ENCODE measurements around the gene WFIKKN1.

Gene WFIKKN1

DNA sequence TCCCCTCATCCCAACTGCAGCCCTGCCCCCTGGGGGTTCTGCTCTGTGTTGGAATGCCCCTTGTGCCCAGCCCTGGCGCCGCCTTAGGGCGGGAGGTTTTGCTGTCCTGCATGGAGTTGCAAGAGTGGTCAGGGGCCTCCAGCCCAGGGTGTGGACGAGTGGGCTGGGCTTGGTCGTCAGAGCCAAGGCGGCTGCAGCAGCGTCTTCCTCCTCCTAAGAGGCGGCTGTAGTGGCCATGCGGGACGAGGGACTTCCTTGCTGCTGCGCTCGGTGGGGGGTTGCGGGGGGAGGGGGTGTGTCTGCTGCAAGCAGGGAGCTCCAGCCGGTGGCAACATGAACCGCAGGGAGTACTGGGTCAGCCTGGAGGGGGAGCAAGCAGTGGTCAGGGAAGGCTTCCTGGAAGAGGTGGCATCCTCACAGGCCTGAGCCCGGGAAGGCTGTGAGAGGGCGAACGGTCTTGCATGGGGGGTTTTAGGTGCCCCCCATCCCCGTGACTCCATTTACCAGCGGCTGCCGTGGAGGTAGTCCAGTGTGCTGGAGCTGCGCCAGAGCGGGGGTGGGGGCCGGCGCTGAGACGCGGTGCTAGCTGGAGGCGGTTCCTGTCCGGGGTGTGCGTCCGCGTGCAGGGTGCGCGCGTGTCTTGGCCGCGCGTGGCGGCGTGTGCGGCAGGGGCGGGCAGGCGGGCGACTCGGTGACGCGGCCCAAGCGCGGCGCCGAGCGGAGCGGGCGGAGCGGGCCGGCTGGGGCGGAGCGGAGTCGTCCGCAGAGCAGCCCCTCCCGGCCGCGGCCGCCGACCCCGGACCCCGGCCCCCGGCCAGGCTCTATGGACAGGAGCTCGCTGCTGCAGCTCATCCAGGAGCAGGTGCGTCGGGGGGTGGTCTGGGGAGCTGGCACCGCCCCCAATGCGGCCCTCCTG, 44.4 kb downstream of the WFIKKN1 start, which contains the start of gene RHBDL1:
RHBDL1 (plus strand) TSS at position 704 of the 916 bp plus-strand sequence; CDS start at position 824, 120 bp downstream.
- no peak for FAIRE-seq

GRCh38 chr16:675884-676564, 45.2 kb downstream of the WFIKKN1 start:
- FAIRE-seq: no peak

GRCh38 chr16:676565-676902, 45.7 kb downstream of the WFIKKN1 start:
- no peak for FAIRE-seq

- FAIRE-seq: no peak
Measured at GRCh38 chr16:676913-677312, 46.1 kb downstream of the WFIKKN1 start.

DNA sequence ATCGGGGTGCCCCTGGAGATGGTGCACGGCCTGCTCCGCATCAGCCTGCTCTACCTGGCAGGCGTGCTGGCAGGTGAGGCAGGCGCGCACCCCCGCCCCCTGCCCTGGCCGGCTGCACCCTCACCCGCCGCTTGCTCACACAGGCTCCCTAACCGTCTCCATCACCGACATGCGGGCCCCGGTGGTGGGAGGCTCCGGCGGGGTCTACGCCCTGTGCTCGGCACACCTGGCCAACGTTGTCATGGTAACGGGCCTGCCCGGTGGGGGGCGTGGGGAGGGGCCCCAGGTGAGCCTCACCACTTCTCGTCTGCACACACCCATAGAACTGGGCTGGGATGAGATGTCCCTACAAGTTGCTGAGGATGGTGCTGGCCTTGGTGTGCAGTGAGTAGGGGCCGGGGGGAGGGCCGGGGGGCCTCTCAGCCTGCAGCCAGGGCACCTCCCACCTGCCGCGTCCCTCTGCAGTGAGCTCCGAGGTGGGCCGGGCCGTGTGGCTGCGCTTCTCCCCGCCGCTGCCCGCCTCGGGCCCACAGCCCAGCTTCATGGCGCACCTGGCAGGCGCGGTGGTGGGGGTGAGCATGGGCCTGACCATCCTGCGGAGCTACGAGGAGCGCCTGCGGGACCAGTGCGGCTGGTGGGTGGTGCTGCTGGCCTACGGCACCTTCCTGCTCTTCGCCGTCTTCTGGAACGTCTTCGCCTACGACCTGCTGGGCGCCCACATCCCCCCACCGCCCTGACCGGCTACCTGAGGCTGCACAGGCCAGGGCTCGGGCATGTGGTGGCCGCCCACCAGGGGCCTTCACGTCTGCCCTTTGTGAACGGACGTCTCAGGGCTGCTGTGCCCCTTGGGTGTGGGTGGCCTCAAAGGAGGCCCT, 46.8 kb downstream of the WFIKKN1 start:
- no peak for FAIRE-seq

GRCh38 chr16:678209-678857, 47.5 kb downstream of the WFIKKN1 start:
- FAIRE-seq: no peak

DNA sequence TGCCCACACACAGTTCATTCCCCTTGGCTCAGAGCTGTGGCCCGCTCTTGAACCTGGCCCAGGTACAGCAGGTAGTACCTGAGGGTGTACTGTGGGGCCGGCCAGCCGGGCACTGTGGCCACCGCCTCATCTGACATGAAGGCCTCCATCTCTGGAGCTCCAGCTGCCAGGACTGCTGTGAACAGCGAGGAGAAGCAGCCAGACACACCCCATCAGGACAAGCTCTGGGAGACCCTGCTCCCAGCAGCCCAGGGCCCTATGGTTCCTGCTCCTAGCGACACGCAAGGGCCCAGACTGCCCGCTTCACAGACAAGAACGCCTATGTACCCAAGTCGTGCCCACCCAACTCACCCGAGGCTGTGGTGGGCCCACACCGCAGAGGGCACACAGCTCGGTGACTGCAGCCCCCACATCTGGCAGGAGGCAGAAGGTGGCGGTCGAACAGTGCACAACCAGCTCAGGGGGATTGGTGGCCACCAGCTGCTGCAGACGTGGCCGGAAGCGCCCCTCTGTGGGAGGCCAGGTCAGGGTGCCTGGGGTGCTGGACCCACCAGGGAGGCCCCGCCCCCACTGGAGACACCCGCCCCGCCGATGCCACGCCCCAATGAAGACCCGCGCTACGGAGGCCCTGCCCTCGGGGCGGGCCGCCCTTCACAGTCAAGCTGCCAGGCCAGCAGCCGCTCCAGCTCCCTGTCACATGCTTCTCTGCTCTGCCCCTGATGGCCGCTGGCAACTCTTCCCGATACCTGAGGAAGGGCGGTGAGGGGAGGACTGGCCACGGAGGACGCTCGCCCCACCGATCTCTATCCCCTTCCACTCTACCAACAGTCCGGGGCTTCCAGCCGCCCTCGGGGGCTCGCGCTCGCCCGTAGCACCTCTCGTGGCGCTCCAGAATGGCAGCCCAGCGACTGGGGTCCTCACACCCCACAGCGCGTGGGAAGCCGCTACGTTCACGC, 48.4 kb downstream of the WFIKKN1 start:
- no peak for FAIRE-seq

GRCh38 chr16:679814-680624, 49.2 kb downstream of the WFIKKN1 start, which contains the start of gene STUB1:
TSS of gene STUB1 (plus strand) at chr16:680410. CDS start at chr16:680526, 116 bp downstream.
- no peak for FAIRE-seq

GRCh38 chr16:680625-680945, 49.8 kb downstream of the WFIKKN1 start:
- FAIRE-seq: no peak

- no peak for FAIRE-seq
Measured at GRCh38 chr16:680967-681745, 50.4 kb downstream of the WFIKKN1 start.

GRCh38 chr16:681746-682427, 51.1 kb downstream of the WFIKKN1 start:
- FAIRE-seq: no peak

- FAIRE-seq: no peak
Measured at GRCh38 chr16:682493-683395, 52.0 kb downstream of the WFIKKN1 start.

- no peak for FAIRE-seq
Measured at GRCh38 chr16:683396-684070, 52.7 kb downstream of the WFIKKN1 start.
